NCI-H2171 treated with DMSO at 0.1 percent for 48 hours (cell line): ENCODE data around the gene CFAP157.

Experiments
- DNase-seq: peaks from one replicate; lab custom pipeline; 2025; lab: John Stamatoyannopoulos, UW

The CFAP157 gene

GRCh38 chr9:127693143-127693542, 13.6 kb upstream of the CFAP157 start:
- no peak for DNase-seq

GRCh38 chr9:127693697-127694096, 13.1 kb upstream of the CFAP157 start:
- no peak for DNase-seq

GRCh38 chr9:127694890-127695720, 11.7 kb upstream of the CFAP157 start:
- DNase-seq = no peak

- DNase-seq = no peak
Observed at GRCh38 chr9:127697575-127697974, 9.2 kb upstream of the CFAP157 start.

GRCh38 chr9:127698386-127698785, 8.4 kb upstream of the CFAP157 start:
- no peak for DNase-seq

GRCh38 chr9:127698985-127699670, 7.7 kb upstream of the CFAP157 start:
- DNase-seq = peak; percentile 87

GRCh38 chr9:127700140-127700539, 6.6 kb upstream of the CFAP157 start:
- no peak for DNase-seq

- no peak for DNase-seq
Observed at GRCh38 chr9:127700594-127701255, 6.1 kb upstream of the CFAP157 start.

- no peak for DNase-seq
Observed at GRCh38 chr9:127703289-127703946, 3.4 kb upstream of the CFAP157 start.

- no peak for DNase-seq
Observed at GRCh38 chr9:127705577-127706379, 1.0 kb upstream of the CFAP157 start.

- DNase-seq = no peak
Observed at GRCh38 chr9:127707766-127708165, 978 bp downstream of the CFAP157 start.

- DNase-seq = no peak
Observed at GRCh38 chr9:127708952-127709587, 2.3 kb downstream of the CFAP157 start.

GRCh38 chr9:127710204-127710783, 3.5 kb downstream of the CFAP157 start:
- no peak for DNase-seq

- DNase-seq = peak; percentile 56
Observed at GRCh38 chr9:127711226-127711701, 4.5 kb downstream of the CFAP157 start.

- peak; percentile 74 for DNase-seq
Observed at GRCh38 chr9:127711831-127712274, 5.1 kb downstream of the CFAP157 start.

- no peak for DNase-seq
Observed at GRCh38 chr9:127712371-127712770, 5.6 kb downstream of the CFAP157 start.

- no peak for DNase-seq
Observed at GRCh38 chr9:127712867-127713266, 6.1 kb downstream of the CFAP157 start.

GRCh38 chr9:127714020-127714750, 7.4 kb downstream of the CFAP157 start:
- no peak for DNase-seq

GRCh38 chr9:127714951-127715469, 8.2 kb downstream of the CFAP157 start:
- no peak for DNase-seq
